GM19468 (cell line): ENCODE results near the gene MACROD2.
"Not testable (repeated sequence)": the region's sequence is repeated elsewhere in the genome, so short reads cannot be mapped to it uniquely, and the experiment has no call there.

ENCODE experiments used
- ATAC-seq: cut with Tn5 transposase; IDR thresholded peaks from one replicate; pipeline ENCODE4 v1.9.1; 2021; ENCODE audit warnings: mild to moderate bottlenecking, moderate library complexity, moderate number of reproducible peaks; ENCODE audit not compliant: unreplicated experiment; ENCODE audit errors: extremely low read depth

The MACROD2 gene

DNA sequence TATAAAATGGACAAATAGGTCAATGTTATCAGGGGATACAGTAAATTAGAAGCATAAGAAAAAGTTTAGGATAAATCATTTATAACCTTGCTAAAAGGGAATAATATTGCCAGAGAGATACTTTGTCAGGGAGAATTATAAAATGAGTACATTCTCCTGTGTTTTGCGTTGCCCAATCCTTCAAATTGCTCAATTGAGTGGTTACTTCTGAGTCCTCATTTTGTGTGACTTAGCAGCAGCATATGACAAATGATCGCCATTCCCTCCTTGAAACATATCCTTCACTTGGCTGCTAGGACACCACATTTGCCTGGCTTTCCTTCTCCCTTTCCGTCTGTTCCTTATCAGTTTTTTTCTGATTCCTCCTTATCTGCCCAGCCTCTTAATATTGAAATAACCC lies 448.8 kb downstream of the MACROD2 start:
- ATAC-seq, result no peak

GRCh38 chr20:14445310-14445709 lies 450.0 kb downstream of the MACROD2 start:
- ATAC-seq, result no peak

DNA sequence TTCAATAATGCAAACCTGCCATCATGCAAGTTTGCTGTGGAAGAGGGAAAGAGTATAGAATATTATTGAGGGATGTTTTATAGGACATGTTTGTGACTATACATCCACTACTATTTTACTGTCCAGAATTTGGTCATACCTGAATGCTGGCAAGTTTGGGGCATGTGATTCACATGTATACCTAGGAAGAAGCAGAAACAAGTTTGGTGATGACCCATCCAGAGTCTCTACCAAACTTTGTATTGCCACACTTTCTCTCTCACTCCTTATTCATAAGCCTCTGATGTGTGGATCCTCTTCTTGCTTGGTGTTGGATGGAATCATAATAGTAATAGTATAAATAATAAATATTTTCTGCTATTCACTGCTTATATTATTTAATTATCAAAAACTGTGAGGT lies 450.6 kb downstream of the MACROD2 start:
- no peak for ATAC-seq

- ATAC-seq, result no peak
Measured at GRCh38 chr20:14446446-14446845, 451.1 kb downstream of the MACROD2 start.

- ATAC-seq, result no peak
Measured at GRCh38 chr20:14449323-14449722, 454.0 kb downstream of the MACROD2 start.

DNA sequence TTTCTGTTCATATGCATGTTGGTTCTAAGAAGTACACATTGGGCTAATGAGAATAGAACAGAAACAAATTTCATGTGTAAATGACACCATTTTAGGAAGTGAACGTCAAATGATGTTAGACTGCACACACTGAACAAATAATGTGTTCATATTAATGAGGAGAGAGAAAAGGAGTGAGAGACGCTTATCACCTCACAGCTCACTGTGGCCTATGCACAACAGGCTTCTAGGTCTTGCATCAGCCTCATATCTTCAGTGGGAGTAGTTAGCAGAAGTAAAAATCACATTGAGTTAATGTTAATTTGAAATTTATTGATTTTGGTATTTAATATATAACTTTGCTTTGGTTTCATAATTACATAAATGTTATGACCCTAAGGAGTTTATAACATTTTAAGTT lies 454.9 kb downstream of the MACROD2 start:
- no peak for ATAC-seq

GRCh38 chr20:14451458-14451857 lies 456.1 kb downstream of the MACROD2 start:
- ATAC-seq, result no peak

GRCh38 chr20:14453259-14453658 lies 457.9 kb downstream of the MACROD2 start:
- ATAC-seq, result no peak

- ATAC-seq, result no peak
Measured at GRCh38 chr20:14454296-14454695, 459.0 kb downstream of the MACROD2 start.

DNA sequence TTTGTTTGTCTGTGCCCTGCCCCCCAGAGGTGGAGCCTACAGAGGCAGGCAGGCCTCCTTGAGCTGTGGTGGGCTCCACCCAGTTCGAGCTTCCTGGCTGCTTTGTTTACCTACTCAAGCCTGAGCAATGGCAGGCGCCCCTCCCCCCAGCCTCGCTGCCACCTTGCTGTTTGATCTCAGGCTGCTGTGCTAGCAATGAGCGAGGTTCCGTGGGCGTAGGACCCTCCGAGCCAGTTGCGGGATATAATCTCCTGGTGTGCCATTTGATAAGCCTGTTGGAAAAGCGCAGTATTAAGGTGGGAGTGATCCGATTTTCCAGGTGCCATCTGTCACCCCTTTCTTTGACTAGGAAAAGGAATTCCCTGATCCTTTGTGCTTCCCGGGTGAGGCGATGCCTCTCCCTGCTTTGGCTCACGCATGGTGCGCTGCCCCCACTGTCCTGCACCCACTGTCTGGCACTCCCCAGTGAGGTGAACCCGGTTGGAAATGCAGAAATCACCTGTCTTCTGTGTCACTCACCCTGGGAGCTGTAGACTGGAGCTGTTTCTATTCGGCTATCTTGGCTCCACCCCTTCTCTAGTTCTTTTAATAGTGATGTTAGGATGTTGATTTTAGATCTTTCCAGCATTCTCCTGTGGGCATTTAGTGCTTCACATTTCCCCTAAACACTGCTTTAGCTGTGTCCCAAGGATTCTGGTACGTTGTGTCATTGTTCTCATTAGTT lies 471.9 kb downstream of the MACROD2 start:
- not testable (repeated sequence) for ATAC-seq

DNA sequence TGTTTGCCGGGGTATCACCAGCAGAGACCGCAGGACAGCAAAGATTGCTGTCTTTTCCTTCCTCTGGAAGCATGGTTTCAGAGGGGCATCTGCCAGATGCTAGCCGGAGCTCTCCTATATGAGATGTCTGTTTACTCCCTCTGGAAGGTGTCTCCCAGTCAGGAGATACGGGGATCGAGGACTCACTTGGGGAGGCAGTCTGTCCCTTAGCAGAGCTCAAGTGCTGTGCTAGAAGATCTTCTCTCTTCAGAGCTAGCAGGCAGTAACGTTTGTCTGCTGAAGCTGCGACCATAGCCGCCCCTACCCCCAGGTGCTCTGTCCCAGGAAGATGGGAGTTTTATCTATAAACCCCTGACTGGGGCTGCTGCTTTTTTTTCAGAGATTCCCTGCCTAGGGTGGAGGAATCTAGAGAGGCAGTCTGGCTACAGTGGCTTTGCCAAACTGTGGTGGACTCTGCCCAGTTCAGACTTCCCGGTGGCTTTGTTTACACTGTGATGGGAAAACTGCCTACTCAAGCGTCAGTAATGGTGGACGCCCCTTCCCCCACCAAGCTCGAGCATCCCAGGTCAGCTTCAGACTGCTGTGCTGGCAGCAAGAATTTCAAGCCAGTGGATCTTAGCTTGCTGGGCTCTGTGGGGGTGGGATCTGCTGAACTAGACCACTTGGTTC lies 475.0 kb downstream of the MACROD2 start:
- ATAC-seq, result no peak

DNA sequence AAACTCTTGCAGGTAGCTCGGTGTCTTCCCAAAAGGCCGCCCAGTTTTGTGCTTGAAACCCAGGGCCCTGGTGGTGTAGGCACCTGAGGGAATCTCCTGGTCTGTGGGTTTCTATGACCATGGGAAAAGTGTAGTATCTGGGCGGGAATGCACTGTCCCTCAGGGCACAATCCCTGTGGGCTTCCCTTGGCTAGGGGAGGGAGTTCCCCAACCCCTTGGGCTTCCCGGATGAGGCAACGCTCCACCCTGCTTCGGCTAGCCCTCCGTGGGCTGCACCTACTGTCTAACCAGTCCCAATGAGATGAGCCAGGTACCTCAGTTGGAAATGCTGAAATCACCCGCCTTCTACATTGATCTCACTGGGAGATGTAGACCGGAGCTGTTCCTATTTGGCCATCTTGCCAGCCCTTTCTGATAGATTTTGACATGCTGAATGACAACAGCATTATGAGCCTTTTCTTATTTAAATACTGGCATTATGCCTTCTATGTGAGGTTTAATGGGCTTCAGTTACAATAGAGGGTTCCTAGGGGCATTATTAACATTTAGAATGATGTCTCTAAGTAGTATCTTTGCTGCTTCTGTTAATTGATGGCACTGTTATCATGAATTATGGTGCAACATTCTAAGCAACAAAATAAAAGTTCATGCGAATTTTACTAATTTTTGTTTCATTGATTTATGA lies 475.8 kb downstream of the MACROD2 start:
- ATAC-seq, result no peak

- no peak for ATAC-seq
Measured at GRCh38 chr20:14477125-14477524, 481.8 kb downstream of the MACROD2 start.

GRCh38 chr20:14478126-14478525 lies 482.8 kb downstream of the MACROD2 start:
- no peak for ATAC-seq

DNA sequence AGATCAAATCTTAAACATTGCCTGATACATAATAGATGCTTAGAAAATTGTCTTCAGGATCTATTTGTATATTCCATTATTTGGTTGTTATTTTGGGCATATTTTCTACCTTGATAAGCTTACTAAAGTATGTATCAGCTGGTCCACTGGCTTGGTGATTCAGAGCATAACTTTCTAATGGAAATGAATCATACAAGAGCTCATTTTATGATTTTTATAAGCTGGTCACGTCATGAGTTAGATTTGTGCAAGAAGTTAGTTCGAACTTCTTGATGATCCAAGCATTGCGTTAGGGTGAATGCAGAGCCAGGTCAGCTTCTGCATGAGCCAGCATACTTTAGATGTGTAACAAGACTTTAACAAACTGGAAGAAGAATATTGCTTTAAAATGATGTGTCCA lies 486.5 kb downstream of the MACROD2 start:
- ATAC-seq, result no peak

DNA sequence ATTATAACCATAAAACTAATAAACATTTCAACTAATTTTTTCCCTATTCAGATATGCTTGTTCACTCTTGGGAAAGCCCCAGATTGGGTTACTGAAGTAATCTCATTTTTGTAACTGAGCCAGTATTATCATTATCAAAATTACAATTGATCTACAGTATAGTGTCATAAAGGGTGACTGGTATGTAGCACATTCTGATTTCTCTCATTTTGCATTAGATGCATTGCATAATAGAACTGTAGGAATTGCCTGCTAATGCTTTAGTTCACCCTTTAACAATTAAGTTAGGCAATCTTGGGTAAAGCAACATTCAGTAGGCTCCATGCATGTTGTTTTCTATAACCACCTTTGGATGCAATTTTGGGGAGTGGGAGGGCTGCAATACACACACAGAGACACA lies 492.9 kb downstream of the MACROD2 start:
- ATAC-seq, result no peak

- ATAC-seq, result no peak
Measured at GRCh38 chr20:14488756-14489479, 493.6 kb downstream of the MACROD2 start.

DNA sequence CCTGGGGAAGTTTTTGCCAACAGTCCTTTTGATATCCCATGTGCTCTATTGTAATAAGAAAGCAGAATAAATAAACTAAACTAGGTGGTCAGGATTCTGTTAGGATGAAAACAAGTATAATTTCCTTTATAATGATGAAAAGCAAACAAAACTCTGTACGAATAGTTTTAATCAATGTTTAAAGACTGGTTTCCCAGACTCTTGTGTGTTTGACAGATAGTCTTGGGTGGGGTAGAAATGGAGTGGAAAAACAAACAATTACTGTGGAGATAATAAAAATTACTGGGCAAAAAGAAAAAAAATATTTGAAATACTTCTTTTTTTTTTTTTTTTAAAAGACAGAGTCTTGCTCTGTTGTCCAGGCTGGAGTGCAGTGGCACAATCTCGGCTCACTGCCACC lies 494.2 kb downstream of the MACROD2 start:
- ATAC-seq, result no peak

DNA sequence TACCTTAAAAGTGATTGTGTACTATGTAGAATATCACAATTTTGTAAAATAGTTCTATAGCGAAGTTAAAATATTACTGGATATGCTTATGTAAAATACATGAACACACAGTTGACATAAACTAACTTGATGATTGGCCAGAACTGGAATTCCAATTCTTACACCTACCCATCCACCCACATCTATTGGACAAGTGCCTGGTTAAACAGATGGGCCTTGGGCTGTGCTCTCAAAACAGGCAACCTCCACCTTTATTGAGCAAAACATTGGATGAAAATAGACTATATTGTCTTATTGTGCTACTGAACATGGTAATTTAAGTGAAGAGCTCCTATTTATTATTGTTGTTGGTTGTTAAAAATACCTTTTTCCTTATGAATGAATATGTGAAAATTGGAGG lies 496.1 kb downstream of the MACROD2 start:
- no peak for ATAC-seq

DNA sequence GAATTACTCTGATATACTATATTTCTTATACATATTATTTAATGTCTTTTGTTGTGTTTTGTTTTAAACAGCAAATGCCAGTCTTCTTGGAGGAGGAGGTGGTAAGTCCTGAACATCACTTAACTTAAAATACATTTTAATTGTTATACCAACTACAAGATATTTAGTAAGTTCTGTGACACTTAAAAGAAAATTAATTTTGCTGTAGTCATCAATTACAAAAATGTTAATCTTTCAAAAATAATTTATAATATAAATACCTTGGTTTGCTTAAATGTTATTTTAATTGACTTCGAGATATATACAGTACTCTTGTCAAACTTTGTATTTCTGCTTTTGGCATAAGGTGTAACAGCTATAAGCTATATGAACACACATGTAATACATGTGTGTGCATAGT lies 498.1 kb downstream of the MACROD2 start:
- no peak for ATAC-seq

DNA sequence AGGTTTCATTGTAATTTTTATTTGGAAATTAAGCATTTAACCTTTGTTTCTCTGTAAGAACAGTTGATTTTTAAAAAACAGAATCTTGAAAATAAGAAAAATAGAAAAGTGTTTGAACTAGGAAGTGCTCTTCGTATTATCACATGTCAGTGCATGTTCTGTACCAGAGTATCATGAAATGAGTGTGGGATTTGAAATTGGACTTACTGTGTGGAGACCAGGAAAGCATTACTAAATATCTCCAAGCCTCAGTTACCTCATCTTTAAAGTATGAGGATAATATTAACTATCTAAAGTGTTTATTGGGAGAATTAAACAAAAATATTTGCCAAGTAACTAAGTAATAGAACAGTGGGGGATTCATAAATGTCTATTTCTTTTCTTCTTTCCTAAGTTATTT lies 499.0 kb downstream of the MACROD2 start:
- ATAC-seq, result no peak
